Measurements from ENCODE around the gene MINK1.
"Not testable (repeated sequence)": the region's sequence is repeated elsewhere in the genome, so short reads cannot be mapped to it uniquely, and the experiment has no call there.

Gene MINK1

GRCh38 chr17:4921320-4921719, 88.2 kb downstream of the MINK1 start:
- Histone ChIP-seq H3K4me1 (ENCODE audit: control insufficient read depth, insufficient read depth, low read length) (peaks cover 4% of the 10 kb centered on the region; the same call in 1 of the 2 replicates), H3K9me3 (ENCODE audit: control insufficient read depth, insufficient read depth, low read length) (no peaks in the 10 kb centered on the region), H3K9ac (ENCODE audit: low read depth, low read length) (no peak overlapping the region), H3K36me3 (ENCODE audit: control insufficient read depth, insufficient read depth, low read length) (no peaks in the 10 kb centered on the region), H3K27me3 (ENCODE audit: control insufficient read depth, insufficient read depth, low read length) (no peaks in the 10 kb centered on the region), H3K27ac (ENCODE audit: low read depth, low read length) (no peak overlapping the region), H3K4me3 (ENCODE audit: low read depth, low read length) (no peak overlapping the region)

GRCh38 chr17:4926577-4927335, 93.6 kb downstream of the MINK1 start:
- H3K27me3 ChIP-seq (ENCODE audit: control insufficient read depth, insufficient read depth, low read length); H3K36me3 ChIP-seq (ENCODE audit: control insufficient read depth, insufficient read depth, low read length); H3K9me3 ChIP-seq (ENCODE audit: control insufficient read depth, insufficient read depth, low read length); H3K4me1 ChIP-seq (ENCODE audit: control insufficient read depth, insufficient read depth, low read length); H3K9ac ChIP-seq (ENCODE audit: low read depth, low read length); H3K27ac ChIP-seq (ENCODE audit: low read depth, low read length); H3K4me3 ChIP-seq (ENCODE audit: low read depth, low read length): not testable (repeated sequence)

- Histone ChIP-seq H3K27ac (ENCODE audit: low read depth, low read length) (no peak overlapping the region), H3K4me1 (ENCODE audit: control insufficient read depth, insufficient read depth, low read length) (no peaks in the 10 kb centered on the region), H3K36me3 (ENCODE audit: control insufficient read depth, insufficient read depth, low read length) (peaks cover 3% of the 10 kb centered on the region; the same call in 1 of the 2 replicates), H3K9me3 (ENCODE audit: control insufficient read depth, insufficient read depth, low read length) (no peaks in the 10 kb centered on the region), H3K9ac (ENCODE audit: low read depth, low read length) (no peak overlapping the region), H3K27me3 (ENCODE audit: control insufficient read depth, insufficient read depth, low read length) (no peaks in the 10 kb centered on the region), H3K4me3 (ENCODE audit: low read depth, low read length) (no peak overlapping the region)
Measured at GRCh38 chr17:4928881-4929280, 95.7 kb downstream of the MINK1 start.

- no peaks in the 10 kb centered on the region for H3K4me1 ChIP-seq (ENCODE audit: control insufficient read depth, insufficient read depth, low read length)
- no peak within 1 kb of the TSS for H3K9ac ChIP-seq (ENCODE audit: low read depth, low read length)
- H3K4me3 ChIP-seq (ENCODE audit: low read depth, low read length) = no peak within 1 kb of the TSS
- no peaks in the 10 kb centered on the region for H3K27me3 ChIP-seq (ENCODE audit: control insufficient read depth, insufficient read depth, low read length)
- peaks cover 16% of the 10 kb centered on the region; the same call in 1 of the 2 replicates for H3K36me3 ChIP-seq (ENCODE audit: control insufficient read depth, insufficient read depth, low read length)
- H3K9me3 ChIP-seq (ENCODE audit: control insufficient read depth, insufficient read depth, low read length) = no peaks in the 10 kb centered on the region
- H3K27ac ChIP-seq (ENCODE audit: low read depth, low read length) = no peak within 1 kb of the TSS
Measured at GRCh38 chr17:4931963-4932362, 98.8 kb downstream of the MINK1 start, which contains the start of gene GP1BA. GP1BA (plus strand) TSS chr17:4932277; CDS start chr17:4932605, 328 bp downstream.

DNA sequence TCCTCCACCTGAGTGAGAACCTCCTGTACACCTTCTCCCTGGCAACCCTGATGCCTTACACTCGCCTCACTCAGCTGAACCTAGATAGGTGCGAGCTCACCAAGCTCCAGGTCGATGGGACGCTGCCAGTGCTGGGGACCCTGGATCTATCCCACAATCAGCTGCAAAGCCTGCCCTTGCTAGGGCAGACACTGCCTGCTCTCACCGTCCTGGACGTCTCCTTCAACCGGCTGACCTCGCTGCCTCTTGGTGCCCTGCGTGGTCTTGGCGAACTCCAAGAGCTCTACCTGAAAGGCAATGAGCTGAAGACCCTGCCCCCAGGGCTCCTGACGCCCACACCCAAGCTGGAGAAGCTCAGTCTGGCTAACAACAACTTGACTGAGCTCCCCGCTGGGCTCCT, 99.6 kb downstream of the MINK1 start:
- Histone ChIP-seq H3K27me3 (ENCODE audit: control insufficient read depth, insufficient read depth, low read length) (no peaks in the 10 kb centered on the region), H3K27ac (ENCODE audit: low read depth, low read length) (no peak overlapping the region), H3K4me1 (ENCODE audit: control insufficient read depth, insufficient read depth, low read length) (no peaks in the 10 kb centered on the region)

DNA sequence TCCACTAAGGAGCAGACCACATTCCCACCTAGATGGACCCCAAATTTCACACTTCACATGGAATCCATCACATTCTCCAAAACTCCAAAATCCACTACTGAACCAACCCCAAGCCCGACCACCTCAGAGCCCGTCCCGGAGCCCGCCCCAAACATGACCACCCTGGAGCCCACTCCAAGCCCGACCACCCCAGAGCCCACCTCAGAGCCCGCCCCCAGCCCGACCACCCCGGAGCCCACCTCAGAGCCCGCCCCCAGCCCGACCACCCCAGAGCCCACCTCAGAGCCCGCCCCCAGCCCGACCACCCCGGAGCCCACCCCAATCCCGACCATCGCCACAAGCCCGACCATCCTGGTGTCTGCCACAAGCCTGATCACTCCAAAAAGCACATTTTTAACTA, 100.5 kb downstream of the MINK1 start:
- peaks cover 33% of the 10 kb centered on the region for H3K36me3 ChIP-seq (ENCODE audit: control insufficient read depth, insufficient read depth, low read length)
- no peak overlapping the region for H3K4me3 ChIP-seq (ENCODE audit: low read depth, low read length)
- no peaks in the 10 kb centered on the region for H3K27me3 ChIP-seq (ENCODE audit: control insufficient read depth, insufficient read depth, low read length)
- H3K27ac ChIP-seq (ENCODE audit: low read depth, low read length) = no peak overlapping the region
- no peak overlapping the region for H3K9ac ChIP-seq (ENCODE audit: low read depth, low read length)
- 0 out of 2 replicates have a peak, but pooled peaks cover 3% of the 10 kb centered on the region for H3K4me1 ChIP-seq (ENCODE audit: control insufficient read depth, insufficient read depth, low read length)
- H3K9me3 ChIP-seq (ENCODE audit: control insufficient read depth, insufficient read depth, low read length) = no peaks in the 10 kb centered on the region

More for the DNA sequence above, 99.6 kb downstream of the MINK1 start:
- H3K4me3 ChIP-seq (ENCODE audit: low read depth, low read length) = no peak overlapping the region
- H3K9ac ChIP-seq (ENCODE audit: low read depth, low read length) = no peak overlapping the region
- H3K9me3 ChIP-seq (ENCODE audit: control insufficient read depth, insufficient read depth, low read length) = no peaks in the 10 kb centered on the region
- H3K36me3 ChIP-seq (ENCODE audit: control insufficient read depth, insufficient read depth, low read length) = peaks cover 24% of the 10 kb centered on the region

DNA sequence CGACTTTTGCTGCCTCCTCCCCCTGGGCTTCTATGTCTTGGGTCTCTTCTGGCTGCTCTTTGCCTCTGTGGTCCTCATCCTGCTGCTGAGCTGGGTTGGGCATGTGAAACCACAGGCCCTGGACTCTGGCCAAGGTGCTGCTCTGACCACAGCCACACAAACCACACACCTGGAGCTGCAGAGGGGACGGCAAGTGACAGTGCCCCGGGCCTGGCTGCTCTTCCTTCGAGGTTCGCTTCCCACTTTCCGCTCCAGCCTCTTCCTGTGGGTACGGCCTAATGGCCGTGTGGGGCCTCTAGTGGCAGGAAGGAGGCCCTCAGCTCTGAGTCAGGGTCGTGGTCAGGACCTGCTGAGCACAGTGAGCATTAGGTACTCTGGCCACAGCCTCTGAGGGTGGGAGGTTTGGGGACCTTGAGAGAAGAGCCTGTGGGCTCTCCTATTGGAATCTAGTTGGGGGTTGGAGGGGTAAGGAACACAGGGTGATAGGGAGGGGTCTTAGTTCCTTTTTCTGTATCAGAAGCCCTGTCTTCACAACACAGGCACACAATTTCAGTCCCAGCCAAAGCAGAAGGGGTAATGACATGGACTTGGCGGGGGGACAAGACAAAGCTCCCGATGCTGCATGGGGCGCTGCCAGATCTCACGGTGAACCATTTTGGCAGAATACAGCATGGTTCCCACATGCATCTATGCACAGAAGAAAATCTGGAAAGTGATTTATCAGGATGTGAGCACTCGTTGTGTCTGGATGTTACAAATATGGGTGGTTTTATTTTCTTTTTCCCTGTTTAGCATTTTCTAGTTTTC, 101.2 kb downstream of the MINK1 start:
- no peak overlapping the region for H3K4me3 ChIP-seq (ENCODE audit: low read depth, low read length)
- H3K9ac ChIP-seq (ENCODE audit: low read depth, low read length) = no peak overlapping the region
- 0 out of 2 replicates have a peak, but pooled peaks cover 6% of the 10 kb centered on the region for H3K4me1 ChIP-seq (ENCODE audit: control insufficient read depth, insufficient read depth, low read length)
- H3K36me3 ChIP-seq (ENCODE audit: control insufficient read depth, insufficient read depth, low read length) = peaks cover 34% of the 10 kb centered on the region
- H3K27me3 ChIP-seq (ENCODE audit: control insufficient read depth, insufficient read depth, low read length) = no peaks in the 10 kb centered on the region
- H3K9me3 ChIP-seq (ENCODE audit: control insufficient read depth, insufficient read depth, low read length) = no peaks in the 10 kb centered on the region
- peak overlapping the region; percentile 26 for H3K27ac ChIP-seq (ENCODE audit: low read depth, low read length)

- H3K27ac ChIP-seq (ENCODE audit: low read depth, low read length) = no peak overlapping the region
- no peaks in the 10 kb centered on the region for H3K9me3 ChIP-seq (ENCODE audit: control insufficient read depth, insufficient read depth, low read length)
- no peak overlapping the region for H3K9ac ChIP-seq (ENCODE audit: low read depth, low read length)
- H3K4me1 ChIP-seq (ENCODE audit: control insufficient read depth, insufficient read depth, low read length) = 0 out of 2 replicates have a peak, but pooled peaks cover 6% of the 10 kb centered on the region
- peaks cover 34% of the 10 kb centered on the region for H3K36me3 ChIP-seq (ENCODE audit: control insufficient read depth, insufficient read depth, low read length)
- no peak overlapping the region for H3K4me3 ChIP-seq (ENCODE audit: low read depth, low read length)
- no peaks in the 10 kb centered on the region for H3K27me3 ChIP-seq (ENCODE audit: control insufficient read depth, insufficient read depth, low read length)
Measured at GRCh38 chr17:4935650-4936049, 102.5 kb downstream of the MINK1 start.

GRCh38 chr17:4936436-4936835, 103.3 kb downstream of the MINK1 start:
- peaks cover 31% of the 10 kb centered on the region for H3K36me3 ChIP-seq (ENCODE audit: control insufficient read depth, insufficient read depth, low read length)
- H3K4me1 ChIP-seq (ENCODE audit: control insufficient read depth, insufficient read depth, low read length) = peaks cover 10% of the 10 kb centered on the region; the same call in 1 of the 2 replicates
- H3K27ac ChIP-seq (ENCODE audit: low read depth, low read length) = no peak overlapping the region
- H3K4me3 ChIP-seq (ENCODE audit: low read depth, low read length) = no peak overlapping the region
- H3K9ac ChIP-seq (ENCODE audit: low read depth, low read length) = no peak overlapping the region
- H3K9me3 ChIP-seq (ENCODE audit: control insufficient read depth, insufficient read depth, low read length) = no peaks in the 10 kb centered on the region
- no peaks in the 10 kb centered on the region for H3K27me3 ChIP-seq (ENCODE audit: control insufficient read depth, insufficient read depth, low read length)

DNA sequence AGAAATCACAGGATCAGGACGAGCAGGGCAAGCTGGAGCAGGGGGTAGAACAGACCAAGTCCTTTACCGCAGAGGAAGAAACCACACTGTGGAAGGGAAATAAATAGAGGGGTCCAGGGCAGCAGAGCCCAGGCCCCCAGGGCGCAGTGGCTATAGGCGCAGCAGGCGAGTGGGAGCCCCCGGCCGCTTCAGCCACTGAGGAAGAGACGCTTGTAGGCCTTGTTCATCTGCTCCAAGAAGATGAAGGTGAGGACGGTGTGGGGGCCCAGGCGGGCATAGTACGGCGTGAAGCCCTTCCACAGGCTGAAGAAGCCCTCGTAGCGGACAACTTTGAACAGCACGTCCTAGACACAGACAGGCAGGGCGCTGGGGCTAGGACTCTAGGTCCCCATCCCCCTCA, 104.4 kb downstream of the MINK1 start:
- Histone ChIP-seq H3K36me3 (ENCODE audit: control insufficient read depth, insufficient read depth, low read length) (peaks cover 39% of the 10 kb centered on the region), H3K27ac (ENCODE audit: low read depth, low read length) (no peak overlapping the region), H3K27me3 (ENCODE audit: control insufficient read depth, insufficient read depth, low read length) (no peaks in the 10 kb centered on the region), H3K4me1 (ENCODE audit: control insufficient read depth, insufficient read depth, low read length) (peaks cover 11% of the 10 kb centered on the region; the same call in 1 of the 2 replicates), H3K9ac (ENCODE audit: low read depth, low read length) (no peak overlapping the region), H3K9me3 (ENCODE audit: control insufficient read depth, insufficient read depth, low read length) (no peaks in the 10 kb centered on the region), H3K4me3 (ENCODE audit: low read depth, low read length) (no peak overlapping the region)

DNA sequence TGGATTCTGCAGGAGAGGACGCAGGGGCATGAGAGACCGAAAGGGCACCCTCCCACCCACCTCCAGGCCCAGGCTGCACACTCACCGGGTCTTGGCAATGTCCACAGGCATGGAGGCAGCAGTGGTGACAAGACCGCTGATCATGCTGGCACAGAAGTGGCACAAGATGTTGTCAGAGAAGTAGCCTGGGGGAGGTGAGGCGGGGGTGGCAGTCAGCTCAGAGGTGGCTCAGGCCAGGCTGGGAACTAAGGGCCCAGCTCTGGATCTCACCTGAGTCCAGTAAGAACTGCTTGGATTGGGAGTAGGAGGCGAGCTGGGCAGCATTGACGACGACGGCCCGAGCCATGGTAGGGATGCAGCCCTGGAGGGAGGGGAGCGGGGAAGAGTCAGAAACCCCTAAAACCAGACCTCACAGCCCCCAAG, 104.9 kb downstream of the MINK1 start:
- no peak overlapping the region for H3K27ac ChIP-seq (ENCODE audit: low read depth, low read length)
- H3K4me3 ChIP-seq (ENCODE audit: low read depth, low read length) = no peak overlapping the region
- H3K9me3 ChIP-seq (ENCODE audit: control insufficient read depth, insufficient read depth, low read length) = no peaks in the 10 kb centered on the region
- no peak overlapping the region for H3K9ac ChIP-seq (ENCODE audit: low read depth, low read length)
- H3K27me3 ChIP-seq (ENCODE audit: control insufficient read depth, insufficient read depth, low read length) = no peaks in the 10 kb centered on the region
- peaks cover 11% of the 10 kb centered on the region; the same call in 1 of the 2 replicates for H3K4me1 ChIP-seq (ENCODE audit: control insufficient read depth, insufficient read depth, low read length)
- H3K36me3 ChIP-seq (ENCODE audit: control insufficient read depth, insufficient read depth, low read length) = peaks cover 44% of the 10 kb centered on the region
